HG03280 (cell line): ENCODE data around the gene ZNF438.

ENCODE experiments used
- ATAC-seq: cut with Tn5 transposase; IDR thresholded peaks from one replicate; pipeline ENCODE4 v1.9.1; 2021; ENCODE audit warnings: mild to moderate bottlenecking, moderate library complexity; ENCODE audit not compliant: unreplicated experiment

The ZNF438 gene

GRCh38 chr10:31014161-31014875, 17.3 kb downstream of the ZNF438 start:
- no peak for ATAC-seq

- no peak for ATAC-seq
Observed at GRCh38 chr10:31013331-31013730, 18.3 kb downstream of the ZNF438 start.

- no peak for ATAC-seq
Observed at GRCh38 chr10:31011665-31012022, 20.0 kb downstream of the ZNF438 start.

GRCh38 chr10:31011017-31011664, 20.5 kb downstream of the ZNF438 start:
- no peak for ATAC-seq

- no peak for ATAC-seq
Observed at GRCh38 chr10:31010062-31010461, 21.6 kb downstream of the ZNF438 start.

GRCh38 chr10:31005895-31006294, 25.8 kb downstream of the ZNF438 start:
- ATAC-seq = no peak

- no peak for ATAC-seq
Observed at GRCh38 chr10:31004611-31005193, 27.0 kb downstream of the ZNF438 start.

- no peak for ATAC-seq
Observed at GRCh38 chr10:31001740-31002139, 29.9 kb downstream of the ZNF438 start.

GRCh38 chr10:31000867-31001266, 30.8 kb downstream of the ZNF438 start:
- ATAC-seq = no peak

- ATAC-seq = no peak
Observed at GRCh38 chr10:31000071-31000782, 31.4 kb downstream of the ZNF438 start.

- ATAC-seq = no peak
Observed at GRCh38 chr10:30999070-30999712, 32.5 kb downstream of the ZNF438 start.

GRCh38 chr10:30997536-30998235, 34.0 kb downstream of the ZNF438 start:
- ATAC-seq = no peak

- no peak for ATAC-seq
Observed at GRCh38 chr10:30996481-30997005, 35.1 kb downstream of the ZNF438 start.

GRCh38 chr10:30995081-30995770, 36.4 kb downstream of the ZNF438 start:
- no peak for ATAC-seq

GRCh38 chr10:30993155-30993554, 38.5 kb downstream of the ZNF438 start:
- no peak for ATAC-seq

GRCh38 chr10:30992681-30993080, 39.0 kb downstream of the ZNF438 start:
- ATAC-seq = no peak

GRCh38 chr10:30991647-30992011, 40.0 kb downstream of the ZNF438 start:
- ATAC-seq = no peak

- no peak for ATAC-seq
Observed at GRCh38 chr10:30990971-30991646, 40.6 kb downstream of the ZNF438 start.

GRCh38 chr10:30990351-30990750, 41.3 kb downstream of the ZNF438 start:
- no peak for ATAC-seq
